ENCODE results near the gene ERMN.

DNA sequence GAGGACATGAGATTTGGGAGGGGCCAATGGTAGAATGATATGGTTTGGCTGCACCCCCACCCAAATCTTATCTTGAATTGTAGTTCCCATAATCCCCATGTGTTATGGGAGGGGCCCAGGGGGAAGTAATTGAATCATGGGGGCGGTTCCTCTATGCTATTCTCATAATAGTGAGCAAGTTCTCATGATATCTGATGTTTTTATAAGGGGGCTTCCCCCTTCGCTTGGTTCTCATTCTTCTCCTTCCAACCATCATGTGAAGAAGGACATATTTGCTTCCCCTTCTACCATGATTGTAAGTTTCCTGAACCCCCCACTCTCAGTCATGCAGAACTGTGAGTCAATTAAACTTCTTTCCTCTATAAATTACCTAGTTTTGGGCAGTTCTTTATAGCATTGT, 37.0 kb upstream of the ERMN start:
- TF ChIP-seq, protein P1, sequence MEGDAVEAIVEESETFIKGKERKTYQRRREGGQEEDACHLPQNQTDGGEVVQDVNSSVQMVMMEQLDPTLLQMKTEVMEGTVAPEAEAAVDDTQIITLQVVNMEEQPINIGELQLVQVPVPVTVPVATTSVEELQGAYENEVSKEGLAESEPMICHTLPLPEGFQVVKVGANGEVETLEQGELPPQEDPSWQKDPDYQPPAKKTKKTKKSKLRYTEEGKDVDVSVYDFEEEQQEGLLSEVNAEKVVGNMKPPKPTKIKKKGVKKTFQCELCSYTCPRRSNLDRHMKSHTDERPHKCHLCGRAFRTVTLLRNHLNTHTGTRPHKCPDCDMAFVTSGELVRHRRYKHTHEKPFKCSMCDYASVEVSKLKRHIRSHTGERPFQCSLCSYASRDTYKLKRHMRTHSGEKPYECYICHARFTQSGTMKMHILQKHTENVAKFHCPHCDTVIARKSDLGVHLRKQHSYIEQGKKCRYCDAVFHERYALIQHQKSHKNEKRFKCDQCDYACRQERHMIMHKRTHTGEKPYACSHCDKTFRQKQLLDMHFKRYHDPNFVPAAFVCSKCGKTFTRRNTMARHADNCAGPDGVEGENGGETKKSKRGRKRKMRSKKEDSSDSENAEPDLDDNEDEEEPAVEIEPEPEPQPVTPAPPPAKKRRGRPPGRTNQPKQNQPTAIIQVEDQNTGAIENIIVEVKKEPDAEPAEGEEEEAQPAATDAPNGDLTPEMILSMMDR (IDR thresholded peaks at IDR 0.05) = no peak
- no peak for TF ChIP-seq ETV6 (CRISPR knock-in tag; IDR thresholded peaks at IDR 0.05)
- no peak for TF ChIP-seq CREB1 (CRISPR knock-in tag; IDR thresholded peaks at IDR 0.05)
- no peak for TF ChIP-seq IRF2 (CRISPR knock-in tag; IDR thresholded peaks at IDR 0.05; ENCODE audit: borderline replicate concordance, low read depth)
- no peak for TF ChIP-seq ZNF121 (CRISPR knock-in tag; IDR thresholded peaks at IDR 0.05)
- TF ChIP-seq, protein P2, sequence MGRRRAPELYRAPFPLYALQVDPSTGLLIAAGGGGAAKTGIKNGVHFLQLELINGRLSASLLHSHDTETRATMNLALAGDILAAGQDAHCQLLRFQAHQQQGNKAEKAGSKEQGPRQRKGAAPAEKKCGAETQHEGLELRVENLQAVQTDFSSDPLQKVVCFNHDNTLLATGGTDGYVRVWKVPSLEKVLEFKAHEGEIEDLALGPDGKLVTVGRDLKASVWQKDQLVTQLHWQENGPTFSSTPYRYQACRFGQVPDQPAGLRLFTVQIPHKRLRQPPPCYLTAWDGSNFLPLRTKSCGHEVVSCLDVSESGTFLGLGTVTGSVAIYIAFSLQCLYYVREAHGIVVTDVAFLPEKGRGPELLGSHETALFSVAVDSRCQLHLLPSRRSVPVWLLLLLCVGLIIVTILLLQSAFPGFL (CRISPR knock-in tag; IDR thresholded peaks at IDR 0.05; ENCODE audit: borderline replicate concordance) = no peak

All from WTC11 (cell line).